Ectodermal cell (in vitro differentiated cells): ENCODE measurements around the gene CRX.

Experiments used
- H3K27ac ChIP-seq: 2 replicates; pipeline ENCODE4 v1.7.0; 2013; ENCODE audit warnings: mild to moderate bottlenecking, low read depth, low read length; ENCODE audit not compliant: insufficient read depth, poor library complexity, severe bottlenecking
- H3K27me3 ChIP-seq: 2 replicates; pipeline ENCODE4 v1.7.0; 2013; ENCODE audit warnings: mild to moderate bottlenecking, low read length; ENCODE audit not compliant: insufficient read depth, control insufficient read depth, poor library complexity, severe bottlenecking
- H3K36me3 ChIP-seq: one replicate; pipeline ENCODE4 v1.7.0; 2013; ENCODE audit warnings: low read length; ENCODE audit not compliant: control insufficient read depth, insufficient read depth
- H3K4me1 ChIP-seq: one replicate; pipeline ENCODE4 v1.7.0; 2013; ENCODE audit warnings: low read length; ENCODE audit not compliant: control insufficient read depth, insufficient read depth
- H3K4me3 ChIP-seq: 2 replicates; pipeline ENCODE4 v1.7.0; 2013; ENCODE audit warnings: low read depth, low read length, control low read depth; ENCODE audit not compliant: insufficient read depth
- H3K9me3 ChIP-seq: 2 replicates; pipeline ENCODE4 v1.7.0; 2013; ENCODE audit warnings: mild to moderate bottlenecking, low read length, moderate library complexity; ENCODE audit not compliant: control insufficient read depth
- WGBS, 2 experiments: methylation state at CpG; one replicate each; pipeline ENCODE4 v1.1.7; 2013; ENCODE audit warnings: missing lambda C conversion rate in 2 of 2; 5-methylcytosine and 5-hydroxymethylcytosine counted together

Gene CRX

GRCh38 chr19:47882890-47883289 lies 61.2 kb downstream of the CRX start:
- Histone ChIP-seq H3K27me3 (no peaks in the 10 kb centered on the region), H3K4me1 (no peaks in the 10 kb centered on the region), H3K9me3 (no peaks in the 10 kb centered on the region), H3K4me3 (no peak overlapping the region), H3K36me3 (no peaks in the 10 kb centered on the region), H3K27ac (no peak overlapping the region)
- WGBS, 2 experiments: 95 to 96% methylated on average over 2 to 3 of the region's 3 CpGs

GRCh38 chr19:47885067-47885463 lies 63.3 kb downstream of the CRX start:
- H3K36me3 ChIP-seq: no peaks in the 10 kb centered on the region
- H3K9me3 ChIP-seq: no peaks in the 10 kb centered on the region
- H3K27ac ChIP-seq: no peak overlapping the region
- H3K4me1 ChIP-seq: no peaks in the 10 kb centered on the region
- H3K4me3 ChIP-seq: no peak overlapping the region
- WGBS, 2 experiments: 87 to 95% methylated on average over 5 of the region's 5 CpGs
- no peaks in the 10 kb centered on the region for H3K27me3 ChIP-seq

- Histone ChIP-seq H3K9me3 (no peaks in the 10 kb centered on the region), H3K27ac (no peak within 1 kb of the TSS), H3K4me3 (no peak within 1 kb of the TSS), H3K36me3 (no peaks in the 10 kb centered on the region), H3K27me3 (no peaks in the 10 kb centered on the region), H3K4me1 (no peaks in the 10 kb centered on the region)
- WGBS, 2 experiments: 84 to 88% methylated on average over 12 of the region's 12 CpGs
These were observed 64.3 kb downstream of the CRX start, which contains the start of gene SULT2A1 for GRCh38 chr19:47886010-47886559. TSS of gene SULT2A1 (minus strand) at chr19:47886315. CDS start at chr19:47886257, 58 bp downstream.

GRCh38 chr19:47890865-47891621 lies 69.3 kb downstream of the CRX start:
- 89 to 90% methylated on average over 7 of the region's 7 CpGs for WGBS, 2 experiments
- Histone ChIP-seq H3K27ac (no peak overlapping the region), H3K36me3 (no peaks in the 10 kb centered on the region), H3K4me3 (no peak overlapping the region), H3K4me1 (no peaks in the 10 kb centered on the region), H3K9me3 (no peaks in the 10 kb centered on the region), H3K27me3 (no peaks in the 10 kb centered on the region)

GRCh38 chr19:47891622-47891922 lies 69.8 kb downstream of the CRX start:
- no peak overlapping the region for H3K27ac ChIP-seq
- no peaks in the 10 kb centered on the region for H3K4me1 ChIP-seq
- no peaks in the 10 kb centered on the region for H3K9me3 ChIP-seq
- H3K36me3 ChIP-seq: no peaks in the 10 kb centered on the region
- WGBS, 2 experiments: 70 to 91% methylated on average over 1 to 2 of the region's 2 CpGs
- H3K4me3 ChIP-seq: no peak overlapping the region
- no peaks in the 10 kb centered on the region for H3K27me3 ChIP-seq

GRCh38 chr19:47891923-47892666 lies 70.4 kb downstream of the CRX start:
- Histone ChIP-seq H3K4me1 (no peaks in the 10 kb centered on the region), H3K9me3 (no peaks in the 10 kb centered on the region), H3K27me3 (no peaks in the 10 kb centered on the region), H3K4me3 (no peak overlapping the region), H3K36me3 (no peaks in the 10 kb centered on the region), H3K27ac (no peak overlapping the region)
- 88 to 89% methylated on average over 7 of the region's 7 CpGs for WGBS, 2 experiments
